Fibroblast of mammary gland (primary cell): ENCODE results near the gene P2RY8.

Experiments
- DNase-seq: peaks from one replicate; pipeline ENCODE4 v3.0.0-alpha.2; 2010; ENCODE audit warnings: low read depth
- H3K4me3 ChIP-seq: 2 replicates; pipeline ENCODE4 v1.5.1; 2011; ENCODE audit warnings: low read depth, mild to moderate bottlenecking, low read length, moderate library complexity; ENCODE audit not compliant: control insufficient read depth
- TF ChIP-seq, protein P1 (sequence below): conservative IDR thresholded peaks from 2 replicates; pipeline ENCODE4 v1.5.1; 2011; ENCODE audit warnings: low read depth, low read length, inconsistent platforms; ENCODE audit not compliant: control insufficient read depth, insufficient read depth

Gene P2RY8

DNA sequence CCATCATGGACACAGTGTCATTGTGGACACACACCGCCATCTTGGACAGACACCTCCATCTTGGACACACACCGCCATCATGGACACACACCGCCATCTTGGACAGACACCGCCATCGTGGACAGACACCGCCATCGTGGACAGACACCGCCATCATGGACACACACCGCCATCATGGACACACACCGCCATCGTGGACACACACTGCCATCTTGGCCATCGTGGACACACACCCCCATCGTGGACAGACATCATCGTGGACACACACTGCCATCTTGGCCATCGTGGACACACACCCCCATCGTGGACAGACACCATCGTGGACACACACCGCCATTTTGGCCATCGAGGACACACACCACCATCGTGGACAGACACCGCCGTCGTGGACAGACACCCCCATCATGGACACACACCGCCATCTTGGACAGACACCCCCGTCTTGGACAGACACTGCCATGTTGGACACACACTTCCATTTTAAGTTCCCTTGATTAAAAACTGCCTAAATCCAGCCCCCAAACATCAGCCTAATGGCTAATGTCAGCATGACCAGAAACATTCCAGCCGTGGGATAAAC lies 93.4 kb downstream of the P2RY8 start:
- DNase-seq = no peak
- H3K4me3 ChIP-seq = no peak overlapping the region
- TF ChIP-seq, protein P1, sequence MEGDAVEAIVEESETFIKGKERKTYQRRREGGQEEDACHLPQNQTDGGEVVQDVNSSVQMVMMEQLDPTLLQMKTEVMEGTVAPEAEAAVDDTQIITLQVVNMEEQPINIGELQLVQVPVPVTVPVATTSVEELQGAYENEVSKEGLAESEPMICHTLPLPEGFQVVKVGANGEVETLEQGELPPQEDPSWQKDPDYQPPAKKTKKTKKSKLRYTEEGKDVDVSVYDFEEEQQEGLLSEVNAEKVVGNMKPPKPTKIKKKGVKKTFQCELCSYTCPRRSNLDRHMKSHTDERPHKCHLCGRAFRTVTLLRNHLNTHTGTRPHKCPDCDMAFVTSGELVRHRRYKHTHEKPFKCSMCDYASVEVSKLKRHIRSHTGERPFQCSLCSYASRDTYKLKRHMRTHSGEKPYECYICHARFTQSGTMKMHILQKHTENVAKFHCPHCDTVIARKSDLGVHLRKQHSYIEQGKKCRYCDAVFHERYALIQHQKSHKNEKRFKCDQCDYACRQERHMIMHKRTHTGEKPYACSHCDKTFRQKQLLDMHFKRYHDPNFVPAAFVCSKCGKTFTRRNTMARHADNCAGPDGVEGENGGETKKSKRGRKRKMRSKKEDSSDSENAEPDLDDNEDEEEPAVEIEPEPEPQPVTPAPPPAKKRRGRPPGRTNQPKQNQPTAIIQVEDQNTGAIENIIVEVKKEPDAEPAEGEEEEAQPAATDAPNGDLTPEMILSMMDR = no peak

DNA sequence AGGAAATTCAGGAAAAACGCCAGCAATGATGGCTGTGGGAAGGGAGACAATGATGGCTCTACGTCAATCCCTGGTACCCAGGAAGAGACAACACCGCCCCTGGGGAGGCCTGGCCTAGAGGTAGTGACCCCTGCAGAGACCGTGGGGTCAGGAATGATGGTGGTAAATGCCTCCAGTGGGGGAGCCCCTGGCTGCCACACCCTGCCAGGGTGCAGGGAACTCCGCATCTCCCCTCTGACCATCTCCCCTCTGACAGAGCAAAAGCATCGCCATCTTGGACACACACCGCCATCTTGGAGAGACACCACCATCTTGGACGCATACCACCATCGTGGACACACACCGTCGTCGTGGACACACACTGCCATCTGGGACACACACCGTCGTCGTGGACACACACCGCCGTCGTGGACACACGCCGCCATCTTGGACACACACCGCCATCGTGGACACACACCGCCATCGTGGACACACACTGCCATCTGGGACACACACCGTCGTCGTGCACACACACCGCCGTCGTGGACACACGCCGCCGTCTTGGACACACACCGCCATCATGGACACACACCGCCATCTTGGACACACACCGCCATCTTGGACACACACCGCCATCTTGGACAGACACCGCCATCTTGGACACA lies 94.1 kb downstream of the P2RY8 start:
- TF ChIP-seq, protein P1 = no peak
- no peak for DNase-seq

DNA sequence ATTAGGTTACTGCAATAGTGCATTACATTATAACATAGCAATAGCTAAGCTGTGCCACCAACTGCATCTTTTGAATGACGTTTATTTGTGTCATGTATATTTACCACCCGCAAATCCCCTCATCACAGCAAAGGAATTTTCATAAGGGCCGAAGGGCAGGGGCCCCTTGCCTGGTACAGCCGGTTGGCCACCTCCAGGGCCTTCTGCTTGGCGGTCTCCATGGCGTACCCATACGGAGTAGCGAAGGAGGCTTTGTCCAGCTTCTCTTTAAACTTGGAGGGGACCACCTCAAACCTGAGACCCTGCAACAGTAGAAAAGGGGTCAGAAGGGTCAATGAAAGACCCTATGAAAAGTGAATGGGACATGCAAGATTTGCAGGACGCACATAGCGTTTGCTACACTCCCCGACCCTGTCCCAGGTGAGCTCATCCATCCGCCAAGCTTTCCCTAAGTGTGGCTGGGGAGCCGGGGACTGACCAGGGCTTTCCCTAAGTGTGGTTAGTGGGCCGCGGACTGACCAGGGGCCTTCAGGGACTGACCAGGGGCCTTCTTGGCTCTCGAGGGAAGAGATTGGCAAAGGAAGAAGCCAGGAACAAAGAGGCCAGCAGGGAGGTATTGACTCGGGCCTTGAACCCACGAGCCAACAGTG lies 94.8 kb downstream of the P2RY8 start:
- no peak for DNase-seq
- TF ChIP-seq, protein P1 = no peak
- H3K4me3 ChIP-seq = no peak overlapping the region

More for the DNA sequence above, 94.1 kb downstream of the P2RY8 start:
- no peak overlapping the region for H3K4me3 ChIP-seq

DNA sequence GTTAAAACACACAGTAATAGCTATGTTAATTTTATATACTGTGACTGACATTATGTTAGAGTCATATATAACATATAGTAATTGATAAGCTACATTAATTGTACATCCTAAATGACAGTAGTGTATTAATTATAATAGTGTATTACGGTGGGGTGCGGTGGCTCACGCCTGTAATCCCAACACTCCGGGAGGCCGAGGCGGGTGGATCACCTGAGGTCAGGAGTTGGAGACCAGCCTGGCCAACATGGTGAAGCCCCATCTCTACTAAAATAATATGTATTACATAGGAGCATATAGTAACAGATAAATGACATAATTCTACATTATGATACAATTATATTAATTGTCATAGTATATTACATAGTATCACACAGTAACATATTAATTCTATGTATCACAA lies 96.5 kb downstream of the P2RY8 start:
- TF ChIP-seq, protein P1 = no peak
- DNase-seq = no peak
- no peak overlapping the region for H3K4me3 ChIP-seq

DNA sequence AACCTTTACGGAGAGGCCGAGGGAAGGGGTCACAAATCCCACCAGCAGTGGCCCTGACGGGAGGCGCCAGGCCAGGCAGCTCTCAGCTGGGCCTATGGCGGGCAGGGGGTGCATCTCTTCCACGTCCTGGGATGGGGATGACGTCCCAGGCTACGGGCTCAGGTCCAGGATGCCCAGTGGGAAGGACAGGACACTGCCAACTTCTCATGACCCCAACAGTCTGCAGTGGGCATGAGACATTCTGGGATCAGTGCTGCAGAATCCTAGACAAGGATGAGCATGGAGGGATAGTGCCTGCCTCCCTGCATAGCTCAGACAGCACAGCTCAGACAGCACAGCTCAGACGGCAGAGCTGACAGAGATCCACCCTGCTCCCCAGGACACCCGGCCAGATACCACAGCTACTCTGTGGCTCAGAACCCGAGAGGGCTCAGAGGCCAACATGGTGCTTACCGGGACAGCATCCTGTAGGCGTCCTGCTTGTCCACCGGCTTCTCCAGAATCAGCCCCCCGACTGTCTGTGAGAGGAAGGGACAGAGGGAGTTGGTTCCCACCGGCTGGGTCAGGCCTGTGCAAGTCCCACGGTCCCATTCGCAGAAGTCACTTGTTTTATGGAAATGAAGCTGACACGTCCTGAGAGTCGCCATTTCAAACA lies 101.6 kb downstream of the P2RY8 start:
- no peak for DNase-seq
- no peak overlapping the region for H3K4me3 ChIP-seq
- TF ChIP-seq, protein P1 = no peak

DNA sequence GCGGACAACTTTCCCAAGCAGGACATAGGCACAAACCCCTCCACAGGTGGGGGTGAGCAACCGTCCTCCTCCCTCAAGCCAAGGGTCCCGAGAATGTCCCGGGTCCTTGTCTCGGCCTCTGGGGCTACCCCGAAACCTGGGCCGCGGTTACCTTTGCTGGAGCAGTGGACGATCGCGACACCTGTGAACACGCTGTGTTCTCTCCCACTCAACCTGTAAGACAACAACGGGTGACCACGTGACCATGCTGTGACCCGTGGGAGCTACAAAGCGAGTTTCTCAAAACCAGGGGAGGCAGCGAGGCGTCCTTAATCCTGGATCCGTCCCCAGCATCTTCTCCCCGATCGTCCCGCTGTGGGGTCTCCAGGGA lies 102.1 kb downstream of the P2RY8 start:
- no peak overlapping the region for H3K4me3 ChIP-seq
- no peak for DNase-seq
- TF ChIP-seq, protein P1 = no peak
